ENCODE data around the gene EIPR1. TPM values are rescaled to one million over a fixed set of nuclear protein-coding genes. Genes with fewer than 3 reads are reported as not detected.
A peak's percentile ranks its signal among the peaks of the same experiment; 100 is the strongest.

The EIPR1 gene
- total RNA-seq, 1 experiment from 2014 or later = 77.2 TPM

- no peak for DNase-seq (ENCODE audit: low read depth)
- in situ Hi-C loops (cut with HindIII; ENCODE audit: low pct_unique_long_range_greater_than_20kb, low sequenced_read_pairs) = no loop called here
Observed at GRCh38 chr2:3170792-3171455, 206.7 kb downstream of the EIPR1 start.

- DNase-seq (ENCODE audit: low read depth) = no peak
- in situ Hi-C loops (cut with HindIII; ENCODE audit: low pct_unique_long_range_greater_than_20kb, low sequenced_read_pairs) = no loop called here
Observed at GRCh38 chr2:3169106-3169870, 208.3 kb downstream of the EIPR1 start.

DNA sequence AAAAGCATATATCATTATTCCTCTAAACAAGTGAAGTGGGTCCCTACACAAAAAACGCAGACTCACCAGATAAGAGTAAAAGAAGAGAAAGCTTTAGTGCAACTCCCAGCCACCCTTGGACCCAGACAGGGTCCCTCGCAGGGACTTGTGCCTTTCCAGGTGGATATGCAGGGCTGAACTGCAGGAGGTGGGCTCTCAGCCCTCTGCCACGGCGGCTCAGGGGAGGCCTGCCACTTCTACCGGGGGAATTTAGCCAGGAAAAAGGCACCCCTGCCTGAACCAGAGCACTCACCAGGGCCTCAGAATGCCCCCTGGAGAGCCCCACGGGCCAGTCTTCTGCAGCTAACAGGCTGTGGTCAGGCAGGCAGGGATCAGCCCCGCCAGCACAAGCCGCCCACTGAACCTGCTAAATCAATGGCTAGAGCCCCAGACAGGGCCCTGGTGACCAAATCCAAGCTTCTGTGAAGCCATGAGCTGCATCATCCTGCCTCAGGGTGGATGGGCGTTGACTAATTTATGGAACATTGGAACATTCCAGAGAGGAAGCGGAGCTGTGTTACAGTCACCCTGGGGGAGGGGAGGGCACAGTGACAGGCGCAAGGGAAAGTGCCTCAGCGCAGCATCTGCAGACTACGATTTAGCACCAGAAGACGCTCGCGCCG, 209.3 kb downstream of the EIPR1 start:
- in situ Hi-C loops (cut with HindIII; ENCODE audit: low pct_unique_long_range_greater_than_20kb, low sequenced_read_pairs) = no loop called here
- no peak for DNase-seq (ENCODE audit: low read depth)

DNA sequence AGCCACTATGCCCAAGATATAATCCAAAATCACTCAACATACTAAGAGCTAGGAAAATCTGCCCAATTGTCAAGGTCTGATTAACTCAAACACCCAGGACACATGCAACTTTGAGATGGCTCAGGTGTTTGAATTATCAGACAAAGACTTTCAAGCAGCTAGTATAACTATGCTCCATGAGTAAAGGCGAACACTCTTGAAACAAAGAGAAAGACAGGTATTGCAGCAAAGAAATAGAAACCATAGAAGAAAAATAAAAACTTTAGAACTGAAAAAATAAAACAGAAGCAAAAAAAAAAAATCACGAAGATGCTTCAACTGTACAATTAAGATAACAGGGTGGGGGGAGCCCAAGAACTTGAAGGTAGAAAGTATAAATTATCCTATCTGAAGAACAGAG, 214.2 kb downstream of the EIPR1 start:
- no peak for DNase-seq (ENCODE audit: low read depth)
- in situ Hi-C loops (cut with HindIII; ENCODE audit: low pct_unique_long_range_greater_than_20kb, low sequenced_read_pairs) = no loop called here

DNA sequence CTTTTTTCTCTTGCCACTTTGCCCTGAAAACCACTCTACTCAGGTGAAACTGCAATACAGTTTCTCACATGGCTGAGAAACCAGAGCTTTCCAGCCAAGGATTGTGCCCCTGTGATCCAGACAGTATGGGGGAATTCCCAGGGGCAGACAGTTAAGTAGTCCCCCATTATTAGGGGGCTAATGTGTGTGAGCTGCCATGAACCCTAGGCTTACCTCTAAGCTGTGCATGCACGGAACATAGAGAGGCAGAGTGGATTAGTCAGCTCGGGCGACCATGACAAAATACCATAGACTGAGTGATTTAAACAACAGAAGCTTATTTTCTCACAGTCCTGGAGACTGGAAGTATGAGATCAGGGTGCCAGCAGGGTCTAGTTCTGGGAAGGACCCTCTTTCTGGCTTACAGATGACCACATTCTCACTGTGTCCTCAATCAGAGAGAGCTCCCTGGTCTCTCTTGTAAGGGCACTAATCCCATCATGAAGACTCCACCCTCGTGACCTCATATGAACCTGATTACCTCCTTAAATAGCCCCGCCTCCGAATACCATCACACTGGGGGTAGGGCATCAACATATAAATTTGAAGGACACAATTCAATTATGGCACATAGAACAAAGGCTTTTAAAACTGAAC, 215.1 kb downstream of the EIPR1 start:
- in situ Hi-C loops (cut with HindIII; ENCODE audit: low pct_unique_long_range_greater_than_20kb, low sequenced_read_pairs) = no loop called here
- no peak for DNase-seq (ENCODE audit: low read depth)

DNA sequence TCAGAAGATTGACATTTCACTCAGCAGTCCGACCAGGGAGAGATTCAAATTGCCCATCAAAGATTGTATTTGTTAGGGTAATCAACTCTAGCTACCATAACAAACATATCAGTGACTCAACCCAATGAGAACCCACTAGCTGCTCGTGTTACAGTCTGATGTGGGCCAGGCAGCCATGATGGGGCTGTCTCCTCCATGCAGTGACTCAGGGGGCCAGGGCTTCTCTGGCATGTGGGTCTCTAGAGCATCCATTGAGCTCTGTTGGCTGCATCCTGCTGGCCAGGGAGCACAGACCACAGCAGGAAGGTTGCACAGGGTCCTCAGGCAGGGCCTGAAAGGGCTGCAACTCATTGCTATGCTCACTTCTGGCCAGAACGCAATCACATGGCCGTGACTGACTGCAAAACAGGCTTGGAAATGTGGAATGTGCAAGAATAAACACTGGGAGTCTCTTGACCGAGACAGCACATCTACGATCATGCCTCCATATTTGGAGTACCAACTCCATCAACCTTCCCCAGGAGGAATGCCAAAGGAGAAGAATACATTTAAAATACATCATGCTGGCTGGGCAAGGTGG, 216.8 kb downstream of the EIPR1 start:
- in situ Hi-C loops (cut with HindIII; ENCODE audit: low pct_unique_long_range_greater_than_20kb, low sequenced_read_pairs) = no loop called here
- DNase-seq (ENCODE audit: low read depth) = no peak

DNA sequence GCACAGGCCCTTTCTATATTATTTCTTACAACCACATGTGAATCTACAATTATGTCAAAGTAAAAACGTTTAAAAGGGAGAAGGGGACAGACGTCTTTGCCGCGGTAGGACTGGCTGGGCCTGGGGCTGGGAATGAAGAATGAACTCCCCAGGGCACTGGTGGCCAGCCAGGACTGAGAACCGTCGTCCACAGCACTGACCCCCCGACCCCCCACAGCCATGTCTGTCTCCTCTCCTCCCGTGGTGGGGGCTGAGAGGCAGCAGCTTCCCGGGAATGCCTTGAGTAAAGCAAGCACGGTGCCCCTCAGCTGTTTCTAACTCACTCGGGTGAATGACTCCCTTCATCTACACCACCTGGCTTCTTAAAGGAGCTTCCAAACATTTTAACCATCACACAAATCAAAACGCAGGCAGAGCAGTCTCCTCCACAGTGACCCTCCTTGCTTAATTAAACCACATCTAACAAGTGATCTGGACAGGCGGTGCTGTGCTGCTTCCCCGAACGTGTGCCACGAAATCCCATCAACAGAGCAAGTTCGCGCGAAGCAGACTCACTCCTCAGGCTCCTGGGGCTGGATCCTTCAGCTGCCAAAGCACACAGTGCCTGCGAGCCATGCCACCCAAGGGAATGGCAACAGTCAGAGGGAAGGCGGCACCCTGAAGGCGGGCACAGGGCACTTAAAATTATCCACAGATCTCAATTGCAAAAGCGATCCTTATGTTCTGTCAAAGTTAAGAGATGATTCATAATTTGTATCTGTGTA, 217.7 kb downstream of the EIPR1 start:
- in situ Hi-C loops (cut with HindIII; ENCODE audit: low pct_unique_long_range_greater_than_20kb, low sequenced_read_pairs) = no loop called here
- no peak for DNase-seq (ENCODE audit: low read depth)

DNA sequence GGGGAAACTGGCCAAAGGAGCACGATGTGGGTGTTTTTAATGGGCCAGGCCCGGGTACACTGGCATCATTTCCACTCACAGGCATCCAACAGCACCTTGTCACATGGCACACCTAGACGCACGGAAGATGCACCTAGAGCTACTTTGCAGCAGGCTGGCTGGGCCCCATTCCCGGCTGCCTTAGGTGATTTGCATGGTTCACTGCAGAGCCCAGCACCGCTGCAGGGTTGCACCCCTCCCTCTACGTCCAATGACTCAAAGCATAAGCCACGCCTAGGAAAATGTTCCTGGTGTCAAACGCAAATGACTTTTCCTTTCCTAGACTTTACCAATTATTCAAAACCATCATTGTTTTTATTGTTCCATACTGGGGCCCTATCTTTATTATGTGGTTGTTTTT, 222.9 kb downstream of the EIPR1 start:
- in situ Hi-C loops (cut with HindIII; ENCODE audit: low pct_unique_long_range_greater_than_20kb, low sequenced_read_pairs) = no loop called here
- DNase-seq (ENCODE audit: low read depth) = peak; percentile 28

GRCh38 chr2:3154146-3154545, 223.5 kb downstream of the EIPR1 start:
- in situ Hi-C loops (cut with HindIII; ENCODE audit: low pct_unique_long_range_greater_than_20kb, low sequenced_read_pairs) = no loop called here
- no peak for DNase-seq (ENCODE audit: low read depth)

- in situ Hi-C loops (cut with HindIII; ENCODE audit: low pct_unique_long_range_greater_than_20kb, low sequenced_read_pairs) = no loop called here
- DNase-seq (ENCODE audit: low read depth) = no peak
Observed at GRCh38 chr2:3151153-3151918, 226.3 kb downstream of the EIPR1 start.

- in situ Hi-C loops (cut with HindIII; ENCODE audit: low pct_unique_long_range_greater_than_20kb, low sequenced_read_pairs) = no loop called here
Observed at GRCh38 chr2:3149441-3150217, 228.0 kb downstream of the EIPR1 start.

DNA sequence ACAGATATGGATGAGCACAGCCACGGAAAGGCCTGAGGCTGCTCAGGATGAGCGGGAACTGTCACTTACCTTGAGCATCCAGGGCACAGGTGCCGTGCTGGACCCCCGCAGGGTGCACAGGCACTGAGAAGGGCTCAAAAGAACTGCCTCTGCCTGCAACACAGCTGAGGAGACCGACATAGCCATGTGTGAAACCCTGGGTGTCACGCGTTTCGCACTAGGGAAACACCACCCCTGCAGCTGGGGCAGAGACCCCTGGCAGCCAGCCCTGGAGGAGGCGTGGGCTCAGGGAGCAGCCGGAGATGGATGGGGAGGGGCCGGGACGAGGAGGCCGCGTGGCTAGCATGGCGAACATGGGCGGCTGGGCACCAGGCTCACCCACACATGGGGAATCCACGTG, 228.9 kb downstream of the EIPR1 start:
- DNase-seq (ENCODE audit: low read depth) = no peak
- in situ Hi-C loops (cut with HindIII; ENCODE audit: low pct_unique_long_range_greater_than_20kb, low sequenced_read_pairs) = no loop called here

More at GRCh38 chr2:3149441-3150217, 228.0 kb downstream of the EIPR1 start:
- no peak for DNase-seq (ENCODE audit: low read depth)

DNA sequence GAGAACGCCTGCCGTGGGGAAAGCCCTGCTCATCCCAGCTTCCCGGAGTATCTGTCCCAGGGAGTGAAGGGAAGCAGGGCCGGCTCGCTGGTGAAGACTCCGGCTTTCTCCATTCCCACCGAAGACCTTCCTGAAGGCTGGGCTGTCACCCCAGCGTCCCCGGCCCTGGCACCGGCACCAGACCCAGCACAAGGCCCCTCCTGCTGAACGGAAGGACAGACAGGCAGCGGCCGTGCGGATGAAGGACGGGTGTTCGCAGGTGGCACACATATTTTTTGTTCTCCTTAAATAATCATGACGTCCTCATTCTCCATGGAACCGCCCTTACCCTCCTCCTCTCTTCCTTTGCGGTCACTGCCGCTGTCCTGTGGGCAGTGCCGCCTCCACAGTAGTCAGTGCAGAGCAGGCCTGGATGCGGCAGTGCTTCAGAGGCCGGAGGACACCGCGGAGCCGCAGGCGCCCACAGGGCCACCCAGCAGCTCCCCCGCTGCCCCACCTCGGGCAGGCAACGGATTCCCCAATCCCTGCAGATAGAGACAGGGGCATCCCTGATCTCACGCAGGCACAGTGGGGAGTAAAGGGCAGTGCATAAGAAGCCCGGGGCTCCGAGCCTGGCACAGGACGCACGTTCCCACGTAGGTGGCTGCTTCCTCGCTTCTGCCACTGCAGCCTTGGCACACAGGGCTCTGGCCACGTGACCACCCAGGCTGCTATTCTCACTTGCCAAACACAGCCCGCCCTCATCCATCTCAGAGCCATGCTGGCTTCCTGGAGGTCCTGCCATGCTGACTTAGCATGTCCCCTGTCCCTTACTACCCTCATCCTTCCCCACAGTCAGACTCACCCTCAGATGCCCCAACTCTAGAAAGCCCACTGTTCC, 229.7 kb downstream of the EIPR1 start:
- in situ Hi-C loops (cut with HindIII; ENCODE audit: low pct_unique_long_range_greater_than_20kb, low sequenced_read_pairs) = no loop called here
- no peak for DNase-seq (ENCODE audit: low read depth)

GRCh38 chr2:3146772-3147650, 230.6 kb downstream of the EIPR1 start:
- DNase-seq (ENCODE audit: low read depth) = no peak
- in situ Hi-C loops (cut with HindIII; ENCODE audit: low pct_unique_long_range_greater_than_20kb, low sequenced_read_pairs) = no loop called here

GRCh38 chr2:3146175-3146574, 231.4 kb downstream of the EIPR1 start:
- DNase-seq (ENCODE audit: low read depth) = no peak
- in situ Hi-C loops (cut with HindIII; ENCODE audit: low pct_unique_long_range_greater_than_20kb, low sequenced_read_pairs) = no loop called here

Data from Caki2 (cell line).